ENCODE measurements around the gene CEACAM16.

The CEACAM16 gene

DNA sequence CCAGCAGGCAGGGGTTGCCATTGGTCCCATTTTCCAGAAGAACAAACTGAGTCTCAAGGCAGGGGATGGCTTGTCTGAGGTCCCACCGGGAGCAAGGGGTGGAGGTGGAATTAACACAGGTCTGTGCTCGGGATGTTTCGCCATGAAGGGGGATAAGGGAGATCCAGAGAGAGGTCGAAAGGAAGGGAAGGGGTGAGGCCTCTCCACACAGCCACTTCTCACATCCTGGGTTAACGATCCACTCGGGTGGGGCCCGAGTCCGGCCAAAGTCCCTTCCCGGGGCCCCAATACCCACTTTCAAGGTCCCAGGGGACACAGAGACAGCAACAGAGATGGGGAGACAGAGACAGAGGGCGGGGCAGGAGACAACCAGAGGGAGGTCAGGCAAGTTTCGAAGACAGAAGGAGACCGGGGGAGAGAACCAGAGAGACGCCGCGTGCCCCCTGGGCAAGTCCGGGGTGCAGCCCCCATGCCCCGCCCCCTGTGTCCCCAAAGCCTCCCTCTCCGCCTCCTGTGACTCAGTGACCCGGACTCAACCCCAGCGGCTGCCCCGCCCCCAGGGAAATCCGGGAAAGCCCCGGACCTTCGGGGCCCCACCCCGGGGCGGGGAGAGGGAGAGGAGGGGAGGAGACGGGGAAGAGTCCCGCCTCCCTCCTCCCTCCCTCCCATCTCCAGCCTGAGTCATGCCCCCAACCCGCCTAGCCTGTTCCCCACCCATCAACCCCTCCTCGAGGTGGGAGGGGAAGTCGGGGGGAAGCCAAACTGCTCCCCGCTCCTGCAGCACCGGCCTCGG lies 48.2 kb downstream of the CEACAM16 start (continued):
- TF ChIP-seq ZNF791 (tag by site-specific recombination; IDR thresholded peaks at IDR 0.05) (no peak), ZNF138 (tag by site-specific recombination; IDR thresholded peaks at IDR 0.05; ENCODE audit: borderline replicate concordance) (no peak), ZFP41 (tag by site-specific recombination; IDR thresholded peaks at IDR 0.05; ENCODE audit: borderline replicate concordance) (no peak), ZNF426 (tag by site-specific recombination; IDR thresholded peaks at IDR 0.05) (no peak), ZNF777 (tag by site-specific recombination; IDR thresholded peaks at IDR 0.05; ENCODE audit: borderline replicate concordance) (no peak), ZFP37 (tag by site-specific recombination; IDR thresholded peaks at IDR 0.05) (no peak; the same call in 1 of the 2 replicates), SALL2 (tag by site-specific recombination; IDR thresholded peaks at IDR 0.05; ENCODE audit: borderline replicate concordance) (no peak), ZNF266 (tag by site-specific recombination; IDR thresholded peaks at IDR 0.05; ENCODE audit: low read depth) (no peak), ZNF571 (tag by site-specific recombination; IDR thresholded peaks at IDR 0.05) (no peak), RBAK (tag by site-specific recombination; IDR thresholded peaks at IDR 0.05) (no peak), HOXA7 (CRISPR knock-in tag; IDR thresholded peaks at IDR 0.05; ENCODE audit: borderline replicate concordance) (no peak), ZBTB48 (tag by site-specific recombination; IDR thresholded peaks at IDR 0.05) (no peak), MEIS1 (CRISPR knock-in tag; IDR thresholded peaks at IDR 0.05; ENCODE audit: borderline replicate concordance) (no peak), ZBTB20 (tag by site-specific recombination; IDR thresholded peaks at IDR 0.05) (no peak), ZNF366 (tag by site-specific recombination; conservative IDR thresholded peaks at IDR 0.05) (peak; percentile 85; the same call in 1 of the 2 replicates), GLI4 (tag by site-specific recombination; IDR thresholded peaks at IDR 0.05) (no peak), SCRT1 (tag by site-specific recombination; IDR thresholded peaks at IDR 0.05; ENCODE audit: borderline replicate concordance) (no peak), ZNF169 (tag by site-specific recombination; IDR thresholded peaks at IDR 0.05) (no peak), ZNF514 (tag by site-specific recombination; IDR thresholded peaks at IDR 0.05) (no peak), ZNF19 (tag by site-specific recombination; IDR thresholded peaks at IDR 0.05; ENCODE audit: low read depth) (no peak), GLIS1 (tag by site-specific recombination; IDR thresholded peaks at IDR 0.05) (peak; percentile 77), SETDB1 (IDR thresholded peaks at IDR 0.05; ENCODE audit: insufficient read length, low read length) (no peak), ZNF174 (tag by site-specific recombination; IDR thresholded peaks at IDR 0.05) (no peak), GLI2 (tag by site-specific recombination; IDR thresholded peaks at IDR 0.05; ENCODE audit: borderline replicate concordance, low read depth) (no peak), ZNF184 (tag by site-specific recombination; IDR thresholded peaks at IDR 0.05) (no peak)
- TF ChIP-seq, protein P1, sequence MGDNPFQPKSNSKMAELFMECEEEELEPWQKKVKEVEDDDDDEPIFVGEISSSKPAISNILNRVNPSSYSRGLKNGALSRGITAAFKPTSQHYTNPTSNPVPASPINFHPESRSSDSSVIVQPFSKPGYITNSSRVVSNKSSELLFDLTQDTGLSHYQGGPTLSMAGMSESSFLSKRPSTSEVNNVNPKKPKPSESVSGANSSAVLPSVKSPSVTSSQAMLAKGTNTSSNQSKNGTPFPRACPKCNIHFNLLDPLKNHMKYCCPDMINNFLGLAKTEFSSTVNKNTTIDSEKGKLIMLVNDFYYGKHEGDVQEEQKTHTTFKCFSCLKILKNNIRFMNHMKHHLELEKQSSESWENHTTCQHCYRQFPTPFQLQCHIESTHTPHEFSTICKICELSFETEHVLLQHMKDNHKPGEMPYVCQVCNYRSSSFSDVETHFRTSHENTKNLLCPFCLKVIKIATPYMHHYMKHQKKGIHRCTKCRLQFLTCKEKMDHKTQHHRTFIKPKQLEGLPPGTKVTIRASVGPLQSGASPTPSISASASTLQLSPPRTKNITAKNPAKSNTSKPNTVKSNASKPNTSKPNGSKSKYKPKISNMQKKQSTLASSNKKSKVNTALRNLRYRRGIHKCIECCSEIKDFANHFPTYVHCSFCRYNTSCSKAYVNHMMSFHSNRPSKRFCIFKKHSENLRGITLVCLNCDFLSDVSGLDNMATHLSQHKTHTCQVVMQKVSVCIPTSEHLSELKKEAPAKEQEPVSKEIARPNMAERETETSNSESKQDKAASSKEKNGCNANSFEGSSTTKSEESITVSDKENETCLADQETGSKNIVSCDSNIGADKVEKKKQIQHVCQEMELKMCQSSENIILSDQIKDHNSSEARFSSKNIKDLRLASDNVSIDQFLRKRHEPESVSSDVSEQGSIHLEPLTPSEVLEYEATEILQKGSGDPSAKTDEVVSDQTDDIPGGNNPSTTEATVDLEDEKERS (tag by site-specific recombination; IDR thresholded peaks at IDR 0.05) = 0 out of 2 replicates have a peak, but pooled peaks have one; percentile 23
- TF ChIP-seq, protein P2, sequence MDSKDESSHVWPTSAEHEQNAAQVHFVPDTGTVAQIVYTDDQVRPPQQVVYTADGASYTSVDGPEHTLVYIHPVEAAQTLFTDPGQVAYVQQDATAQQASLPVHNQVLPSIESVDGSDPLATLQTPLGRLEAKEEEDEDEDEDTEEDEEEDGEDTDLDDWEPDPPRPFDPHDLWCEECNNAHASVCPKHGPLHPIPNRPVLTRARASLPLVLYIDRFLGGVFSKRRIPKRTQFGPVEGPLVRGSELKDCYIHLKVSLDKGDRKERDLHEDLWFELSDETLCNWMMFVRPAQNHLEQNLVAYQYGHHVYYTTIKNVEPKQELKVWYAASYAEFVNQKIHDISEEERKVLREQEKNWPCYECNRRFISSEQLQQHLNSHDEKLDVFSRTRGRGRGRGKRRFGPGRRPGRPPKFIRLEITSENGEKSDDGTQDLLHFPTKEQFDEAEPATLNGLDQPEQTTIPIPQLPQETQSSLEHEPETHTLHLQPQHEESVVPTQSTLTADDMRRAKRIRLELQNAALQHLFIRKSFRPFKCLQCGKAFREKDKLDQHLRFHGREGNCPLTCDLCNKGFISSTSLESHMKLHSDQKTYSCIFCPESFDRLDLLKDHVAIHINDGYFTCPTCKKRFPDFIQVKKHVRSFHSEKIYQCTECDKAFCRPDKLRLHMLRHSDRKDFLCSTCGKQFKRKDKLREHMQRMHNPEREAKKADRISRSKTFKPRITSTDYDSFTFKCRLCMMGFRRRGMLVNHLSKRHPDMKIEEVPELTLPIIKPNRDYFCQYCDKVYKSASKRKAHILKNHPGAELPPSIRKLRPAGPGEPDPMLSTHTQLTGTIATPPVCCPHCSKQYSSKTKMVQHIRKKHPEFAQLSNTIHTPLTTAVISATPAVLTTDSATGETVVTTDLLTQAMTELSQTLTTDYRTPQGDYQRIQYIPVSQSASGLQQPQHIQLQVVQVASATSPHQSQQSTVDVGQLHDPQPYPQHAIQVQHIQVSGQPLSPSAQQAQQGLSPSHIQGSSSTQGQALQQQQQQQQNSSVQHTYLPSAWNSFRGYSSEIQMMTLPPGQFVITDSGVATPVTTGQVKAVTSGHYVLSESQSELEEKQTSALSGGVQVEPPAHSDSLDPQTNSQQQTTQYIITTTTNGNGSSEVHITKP (tag by site-specific recombination; IDR thresholded peaks at IDR 0.05) = peak; percentile 31; the same call in 1 of the 2 replicates
- TF ChIP-seq, protein P3, sequence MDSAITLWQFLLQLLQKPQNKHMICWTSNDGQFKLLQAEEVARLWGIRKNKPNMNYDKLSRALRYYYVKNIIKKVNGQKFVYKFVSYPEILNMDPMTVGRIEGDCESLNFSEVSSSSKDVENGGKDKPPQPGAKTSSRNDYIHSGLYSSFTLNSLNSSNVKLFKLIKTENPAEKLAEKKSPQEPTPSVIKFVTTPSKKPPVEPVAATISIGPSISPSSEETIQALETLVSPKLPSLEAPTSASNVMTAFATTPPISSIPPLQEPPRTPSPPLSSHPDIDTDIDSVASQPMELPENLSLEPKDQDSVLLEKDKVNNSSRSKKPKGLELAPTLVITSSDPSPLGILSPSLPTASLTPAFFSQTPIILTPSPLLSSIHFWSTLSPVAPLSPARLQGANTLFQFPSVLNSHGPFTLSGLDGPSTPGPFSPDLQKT (IDR thresholded peaks at IDR 0.05; ENCODE audit: borderline replicate concordance, low read depth, low read length) = no peak
- TF ChIP-seq, protein P4, sequence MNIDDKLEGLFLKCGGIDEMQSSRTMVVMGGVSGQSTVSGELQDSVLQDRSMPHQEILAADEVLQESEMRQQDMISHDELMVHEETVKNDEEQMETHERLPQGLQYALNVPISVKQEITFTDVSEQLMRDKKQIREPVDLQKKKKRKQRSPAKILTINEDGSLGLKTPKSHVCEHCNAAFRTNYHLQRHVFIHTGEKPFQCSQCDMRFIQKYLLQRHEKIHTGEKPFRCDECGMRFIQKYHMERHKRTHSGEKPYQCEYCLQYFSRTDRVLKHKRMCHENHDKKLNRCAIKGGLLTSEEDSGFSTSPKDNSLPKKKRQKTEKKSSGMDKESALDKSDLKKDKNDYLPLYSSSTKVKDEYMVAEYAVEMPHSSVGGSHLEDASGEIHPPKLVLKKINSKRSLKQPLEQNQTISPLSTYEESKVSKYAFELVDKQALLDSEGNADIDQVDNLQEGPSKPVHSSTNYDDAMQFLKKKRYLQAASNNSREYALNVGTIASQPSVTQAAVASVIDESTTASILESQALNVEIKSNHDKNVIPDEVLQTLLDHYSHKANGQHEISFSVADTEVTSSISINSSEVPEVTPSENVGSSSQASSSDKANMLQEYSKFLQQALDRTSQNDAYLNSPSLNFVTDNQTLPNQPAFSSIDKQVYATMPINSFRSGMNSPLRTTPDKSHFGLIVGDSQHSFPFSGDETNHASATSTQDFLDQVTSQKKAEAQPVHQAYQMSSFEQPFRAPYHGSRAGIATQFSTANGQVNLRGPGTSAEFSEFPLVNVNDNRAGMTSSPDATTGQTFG (tag by site-specific recombination; IDR thresholded peaks at IDR 0.05; ENCODE audit: borderline replicate concordance) = no peak
- TF ChIP-seq, protein P5, sequence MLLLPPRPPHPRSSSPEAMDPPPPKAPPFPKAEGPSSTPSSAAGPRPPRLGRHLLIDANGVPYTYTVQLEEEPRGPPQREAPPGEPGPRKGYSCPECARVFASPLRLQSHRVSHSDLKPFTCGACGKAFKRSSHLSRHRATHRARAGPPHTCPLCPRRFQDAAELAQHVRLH (tag by site-specific recombination; IDR thresholded peaks at IDR 0.05) = peak; percentile 16; the same call in 1 of the 2 replicates
